Activated CD8-positive, alpha-beta memory T cell treated with anti-CD3 and anti-CD28 coated beads for 1 hour (primary cell): ENCODE data around the gene ZSCAN5A.
"Not testable (repeated sequence)": the region's sequence is repeated elsewhere in the genome, so short reads cannot be mapped to it uniquely, and the experiment has no call there.

Source experiments
- DNase-seq, 2 donors: peaks; one replicate each; pipeline ENCODE4 v3.0.0-alpha.2; 2020; ENCODE audit warnings: low read depth in 1 of 2; ENCODE audit errors: extremely low read depth in 1 of 2

ZSCAN5A gene

DNA sequence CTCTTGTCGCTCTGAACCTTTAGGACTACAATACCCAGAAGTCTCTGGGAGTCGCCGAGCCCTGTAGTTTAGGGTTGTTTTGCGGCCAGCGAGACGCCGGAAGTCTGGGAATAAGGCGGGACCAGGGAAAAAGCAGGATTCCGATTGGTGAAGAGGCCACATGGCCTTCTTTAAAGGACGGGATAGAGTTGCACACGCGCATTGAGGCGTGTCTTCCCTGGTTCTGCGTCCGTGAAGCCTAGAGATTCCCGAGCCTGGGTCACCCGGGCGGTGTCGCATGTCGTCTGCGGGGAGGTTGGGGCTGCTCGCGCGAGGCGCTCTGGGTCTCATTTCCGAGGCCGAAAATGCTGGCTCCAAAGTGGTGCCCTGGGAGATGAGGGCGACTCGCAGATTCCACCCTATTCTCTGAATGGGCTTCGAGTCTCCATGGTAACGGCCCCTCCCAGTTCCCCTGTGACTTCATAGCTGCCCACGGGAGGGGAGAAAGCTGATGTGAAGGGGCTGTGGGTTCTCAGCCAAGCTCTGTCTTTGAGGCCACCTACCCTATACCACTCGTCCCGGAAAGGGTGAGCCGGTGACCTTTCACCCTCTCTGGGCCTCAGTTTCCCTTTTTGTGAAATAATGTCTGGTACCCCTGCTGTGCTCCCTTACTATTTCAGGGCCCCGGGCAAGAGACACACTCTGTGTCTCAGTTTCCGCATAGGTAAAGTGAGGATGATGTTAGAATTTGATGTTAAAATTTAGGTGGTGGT, 614 bp upstream of the ZSCAN5A start:
- peak; percentile 74 to 79 for DNase-seq

- no peak for DNase-seq
These were observed 640 bp downstream of the ZSCAN5A start for GRCh38 chr19:56314018-56314380.

- no peak for DNase-seq
These were observed 1.6 kb downstream of the ZSCAN5A start for GRCh38 chr19:56312787-56313657.

- DNase-seq = no peak
These were observed 2.3 kb downstream of the ZSCAN5A start for GRCh38 chr19:56312342-56312741.

GRCh38 chr19:56310462-56310861, 4.2 kb downstream of the ZSCAN5A start:
- no peak for DNase-seq

DNA sequence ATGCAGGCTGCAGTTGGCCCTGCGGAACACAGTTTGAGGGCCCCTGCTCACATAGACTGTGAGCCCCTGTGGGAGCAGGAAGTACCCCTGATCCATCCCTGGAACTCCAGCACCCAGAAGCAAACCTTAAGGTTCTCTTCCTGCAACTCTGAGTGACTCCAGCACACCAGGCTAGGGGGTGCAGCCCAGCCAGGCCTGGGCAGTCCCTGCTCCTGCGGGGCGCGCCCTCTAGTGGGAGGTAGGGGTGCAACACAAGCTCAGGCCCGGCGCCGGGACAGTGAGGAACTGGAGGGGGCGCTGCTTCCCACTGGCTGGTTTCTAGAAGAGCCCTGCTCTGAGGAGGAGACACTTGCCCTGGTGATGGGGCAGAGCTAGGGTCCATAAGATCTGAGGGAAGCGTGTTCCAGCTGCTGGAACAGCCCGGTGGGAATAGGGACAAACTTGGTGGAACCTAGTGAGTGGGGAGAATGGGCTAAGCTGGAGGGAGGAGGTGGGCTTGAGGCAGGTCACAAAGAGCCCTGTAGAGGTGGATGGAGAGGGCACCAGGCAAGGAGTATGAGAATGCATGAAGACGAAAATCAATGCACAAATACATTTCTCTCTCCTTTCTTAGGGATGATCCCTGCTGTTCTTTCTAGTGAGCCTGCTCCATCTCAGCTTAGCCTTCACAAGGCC, 5.0 kb downstream of the ZSCAN5A start:
- DNase-seq = peak in 1 of 2 donors; percentile 37

- DNase-seq = no peak
These were observed 5.8 kb downstream of the ZSCAN5A start for GRCh38 chr19:56308792-56309191.

- DNase-seq = not testable (repeated sequence)
These were observed 7.6 kb downstream of the ZSCAN5A start for GRCh38 chr19:56307062-56307461.

GRCh38 chr19:56306016-56306415, 8.6 kb downstream of the ZSCAN5A start:
- DNase-seq = no peak

DNA sequence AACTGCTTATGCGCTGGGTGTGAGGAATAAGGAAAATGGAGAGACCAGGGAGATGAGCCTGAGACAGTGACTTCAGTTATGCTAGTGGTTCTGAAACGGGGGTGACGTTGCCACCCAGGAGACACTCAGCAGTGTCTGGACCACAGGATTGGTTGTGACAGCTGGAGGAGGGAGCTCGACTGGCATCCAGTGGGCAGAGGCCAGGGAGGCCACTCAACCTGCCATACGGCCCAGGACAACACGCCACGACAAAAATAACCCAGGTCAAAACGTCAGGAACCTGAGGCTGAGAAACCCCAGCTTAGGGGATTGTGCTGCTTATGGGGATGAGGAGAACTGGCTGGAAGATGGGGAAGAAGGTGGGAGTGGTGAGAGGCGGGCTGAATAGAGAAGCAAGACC, 10.4 kb downstream of the ZSCAN5A start:
- DNase-seq = no peak

GRCh38 chr19:56301886-56302620, 12.6 kb downstream of the ZSCAN5A start:
- DNase-seq = no peak

GRCh38 chr19:56301155-56301554, 13.5 kb downstream of the ZSCAN5A start:
- DNase-seq = no peak

GRCh38 chr19:56299688-56300087, 15.0 kb downstream of the ZSCAN5A start:
- no peak for DNase-seq

DNA sequence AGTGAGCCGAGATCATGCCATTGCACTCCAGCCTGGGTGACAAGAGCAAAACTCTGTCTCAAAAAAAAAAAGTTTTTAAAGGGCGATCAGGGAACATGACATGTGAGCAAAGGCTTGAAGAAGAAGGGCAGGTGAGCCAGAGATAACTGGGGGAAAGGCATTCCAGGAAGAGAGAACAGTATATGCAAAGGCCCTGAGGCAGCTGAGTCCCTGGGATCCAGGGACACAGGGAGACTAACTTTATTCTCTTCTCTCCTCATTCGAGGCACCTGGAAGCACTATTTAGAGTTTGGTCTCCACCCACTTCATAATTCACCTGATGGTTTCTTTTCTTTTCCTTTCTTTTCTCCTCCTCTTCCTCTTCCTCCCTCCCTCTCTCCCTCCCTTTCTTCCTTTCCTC, 17.6 kb downstream of the ZSCAN5A start:
- DNase-seq = no peak

DNA sequence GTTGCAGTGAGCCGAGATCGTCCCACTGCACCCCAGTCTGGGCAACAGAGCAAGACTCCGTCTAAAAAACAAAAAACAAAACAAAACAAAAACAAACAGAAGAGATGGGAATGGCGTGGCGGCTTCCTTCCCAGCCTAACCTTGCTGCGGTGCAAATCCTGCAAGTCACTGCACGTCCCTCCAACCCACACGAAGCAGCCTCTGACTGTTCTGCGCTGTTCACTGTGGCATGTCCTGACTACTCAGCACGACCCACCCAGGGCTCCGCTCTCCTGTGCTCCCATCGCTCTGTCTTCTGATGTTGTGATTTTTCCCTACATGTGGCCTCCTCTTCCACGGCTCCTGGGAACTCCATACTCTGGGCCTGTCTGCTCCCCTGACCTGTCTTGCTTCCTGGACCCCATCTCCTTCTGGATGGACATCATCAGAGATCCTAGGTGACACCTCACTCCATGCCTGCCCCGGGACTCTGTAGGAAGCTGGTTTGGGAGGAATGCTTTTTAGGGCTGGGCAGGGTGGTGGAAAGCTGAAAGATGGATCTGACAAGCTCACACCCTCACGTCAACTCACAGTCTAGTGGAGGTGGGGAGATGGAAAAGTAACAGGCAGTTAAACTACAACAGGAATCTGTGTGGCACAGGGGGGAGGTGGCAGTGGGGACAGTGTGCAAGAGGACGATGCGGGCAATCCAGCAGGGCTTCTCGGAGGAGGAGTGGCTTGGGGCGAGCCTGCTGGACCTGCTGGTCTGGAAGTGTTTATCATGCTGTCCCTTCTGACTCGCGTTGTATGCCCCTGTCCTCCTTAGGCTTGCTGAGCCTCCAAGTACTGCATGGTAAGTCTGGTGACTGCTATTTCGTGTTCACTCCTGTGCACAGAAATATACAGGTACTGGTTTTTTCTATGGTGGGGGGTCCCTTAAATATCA, 18.8 kb downstream of the ZSCAN5A start:
- no peak for DNase-seq

GRCh38 chr19:56294549-56294948, 20.1 kb downstream of the ZSCAN5A start:
- no peak for DNase-seq

GRCh38 chr19:56291867-56292266, 22.8 kb downstream of the ZSCAN5A start:
- DNase-seq = no peak

DNA sequence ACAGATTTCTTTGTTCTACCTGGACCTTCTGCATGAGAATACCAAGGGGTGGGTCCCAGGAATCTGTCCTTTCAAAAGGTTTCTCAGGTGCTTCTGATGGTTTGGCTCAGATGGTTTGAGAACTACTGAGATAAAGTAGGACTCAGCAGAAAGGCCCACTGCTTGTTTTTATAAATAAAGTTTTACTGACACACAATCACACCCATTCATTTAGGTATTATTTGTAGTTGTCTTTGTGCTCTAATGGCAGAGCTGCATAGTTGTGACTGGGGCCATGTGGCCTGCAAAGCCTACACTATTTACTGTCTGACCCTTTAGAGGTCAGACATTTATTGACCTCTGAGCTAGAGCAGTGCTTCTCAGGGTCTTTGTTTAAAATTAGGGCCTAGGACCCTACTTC, 24.5 kb downstream of the ZSCAN5A start:
- DNase-seq = no peak

- DNase-seq = no peak
These were observed 29.9 kb downstream of the ZSCAN5A start for GRCh38 chr19:56284746-56285145.

GRCh38 chr19:56282809-56283208, 31.8 kb downstream of the ZSCAN5A start:
- no peak for DNase-seq
